MV-4-11 (cell line): ENCODE measurements around the gene CIAO3.

ENCODE experiments used
- DNase-seq: peaks from one replicate; lab custom pipeline; 2025; lab: John Stamatoyannopoulos, UW

The CIAO3 gene

DNA sequence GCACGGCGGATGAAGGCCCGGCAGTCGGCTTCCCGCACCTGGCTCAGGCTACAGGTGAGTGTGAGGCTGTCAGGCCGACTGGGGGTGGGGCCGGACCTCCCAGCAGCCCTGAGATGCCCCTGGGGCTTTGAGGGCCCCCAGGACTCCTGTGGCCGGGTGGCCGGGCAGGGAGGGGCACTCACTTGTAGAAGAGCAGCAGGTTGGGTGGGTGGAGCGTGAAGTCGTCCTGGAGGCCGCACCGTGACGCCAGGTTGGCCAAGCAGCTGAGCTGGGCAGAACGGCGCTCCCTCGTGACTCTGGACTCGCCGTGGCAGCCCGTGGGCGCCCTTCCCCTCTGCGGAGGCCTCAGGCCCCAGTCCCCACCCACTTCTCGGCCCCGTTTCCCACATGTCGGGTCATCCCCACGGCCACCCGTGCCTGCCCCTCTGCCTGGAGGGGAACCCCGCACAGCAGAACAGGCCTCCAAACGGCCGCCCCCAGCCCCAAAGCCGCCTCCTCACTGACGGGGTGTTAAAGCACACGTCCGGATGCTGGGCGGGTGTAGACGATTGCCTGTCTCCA is 34.5 kb upstream of the CIAO3 start:
- DNase-seq = no peak

- no peak for DNase-seq
Observed at GRCh38 chr16:774086-775001, 33.5 kb upstream of the CIAO3 start.

DNA sequence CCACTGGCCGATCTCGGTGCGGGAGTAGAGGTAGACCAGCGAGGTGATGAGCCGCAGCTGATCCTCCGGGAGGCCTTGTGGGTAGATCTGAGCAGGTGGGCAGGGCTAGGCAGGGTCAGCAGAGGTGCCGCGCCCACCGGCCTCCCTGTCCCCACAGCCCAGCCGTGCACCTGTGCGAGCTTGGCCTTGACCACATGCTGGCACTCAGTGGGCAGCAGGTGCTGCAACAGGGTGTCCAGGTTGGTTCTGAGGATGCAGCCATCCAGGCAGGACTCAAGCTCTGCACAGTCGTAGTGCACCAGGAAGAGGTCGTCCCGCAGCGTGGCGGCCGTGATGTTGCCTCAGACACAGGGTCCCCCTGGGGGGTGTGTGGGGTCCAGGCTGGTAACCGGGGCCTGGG is 32.2 kb upstream of the CIAO3 start:
- no peak for DNase-seq

DNA sequence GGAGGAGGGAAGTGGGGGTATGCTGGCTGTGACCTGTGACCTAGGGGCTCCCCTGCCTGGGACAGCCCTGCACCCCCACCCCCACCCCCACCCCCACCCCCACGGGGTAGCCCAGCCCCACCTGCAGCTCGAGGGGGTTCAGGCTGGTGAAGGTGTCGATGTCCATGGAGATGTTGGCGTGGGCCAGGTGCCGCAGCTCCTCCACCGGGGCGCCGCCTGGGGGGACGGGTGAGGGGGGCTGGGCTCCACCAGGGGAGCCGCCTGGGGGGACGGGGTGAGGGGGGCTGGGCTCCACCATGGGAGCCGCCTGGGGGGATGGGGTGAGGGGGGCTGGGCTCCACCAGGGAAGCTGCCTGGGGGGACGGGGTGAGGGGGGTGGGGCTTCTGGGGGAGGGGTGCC is 29.6 kb upstream of the CIAO3 start:
- DNase-seq = no peak

GRCh38 chr16:769934-770333 is 29.1 kb upstream of the CIAO3 start:
- DNase-seq = no peak

DNA sequence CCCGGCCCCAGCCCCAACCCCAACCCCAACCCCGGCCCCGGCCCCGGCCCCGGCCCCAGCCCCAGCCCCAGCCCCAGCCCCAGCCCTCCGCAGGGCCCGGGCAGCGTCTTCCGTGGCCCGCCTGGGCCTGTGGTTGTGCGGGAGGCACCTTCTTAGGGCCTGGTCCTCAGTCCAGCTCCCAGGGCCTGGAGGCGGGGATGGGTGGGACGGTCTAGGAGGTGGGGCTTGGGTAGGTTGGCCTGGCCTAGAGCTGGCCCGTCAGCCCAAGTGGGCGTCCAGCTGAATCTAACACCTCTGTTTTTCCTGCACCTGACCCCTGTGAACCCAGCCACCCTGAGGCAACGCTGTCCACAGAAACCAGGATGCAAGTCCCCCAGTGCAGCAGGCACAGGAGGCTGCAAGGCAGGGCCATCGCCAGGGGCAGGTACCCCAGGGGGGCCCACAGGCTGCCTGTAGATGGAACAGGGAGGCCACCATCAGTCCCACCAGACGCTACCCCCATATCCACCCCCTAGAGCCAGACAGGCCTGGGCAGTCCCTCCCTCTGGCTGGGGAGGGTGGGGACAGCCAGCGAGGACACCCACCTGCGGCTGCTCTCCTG is 28.5 kb upstream of the CIAO3 start:
- DNase-seq = no peak

GRCh38 chr16:768428-768827 is 27.6 kb upstream of the CIAO3 start:
- DNase-seq = no peak

DNA sequence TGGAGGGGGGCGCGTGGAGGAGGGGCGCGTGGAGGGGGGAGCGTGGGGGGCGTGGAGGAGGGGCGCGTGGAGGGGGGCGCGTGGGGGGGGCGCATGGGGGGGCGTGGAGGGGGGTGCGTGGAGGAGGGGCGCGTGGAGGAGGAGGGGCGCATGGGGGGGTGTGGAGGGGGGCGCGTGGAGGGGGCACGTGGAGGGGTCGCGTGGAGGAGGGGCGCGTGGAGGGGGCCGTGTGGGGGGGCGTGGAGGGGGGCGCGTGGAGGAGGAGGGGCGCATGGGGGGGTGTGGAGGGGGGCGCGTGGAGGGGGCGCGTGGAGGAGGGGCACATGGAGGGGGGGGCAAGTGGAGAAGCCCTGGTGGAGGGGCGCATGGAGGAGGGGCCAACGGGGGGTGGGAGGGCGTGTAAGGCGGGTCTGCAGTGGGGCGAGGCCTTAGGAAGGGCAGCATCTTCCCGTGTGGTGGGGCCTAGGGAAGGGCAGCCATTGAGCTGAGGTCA is 27.0 kb upstream of the CIAO3 start:
- DNase-seq = no peak

DNA sequence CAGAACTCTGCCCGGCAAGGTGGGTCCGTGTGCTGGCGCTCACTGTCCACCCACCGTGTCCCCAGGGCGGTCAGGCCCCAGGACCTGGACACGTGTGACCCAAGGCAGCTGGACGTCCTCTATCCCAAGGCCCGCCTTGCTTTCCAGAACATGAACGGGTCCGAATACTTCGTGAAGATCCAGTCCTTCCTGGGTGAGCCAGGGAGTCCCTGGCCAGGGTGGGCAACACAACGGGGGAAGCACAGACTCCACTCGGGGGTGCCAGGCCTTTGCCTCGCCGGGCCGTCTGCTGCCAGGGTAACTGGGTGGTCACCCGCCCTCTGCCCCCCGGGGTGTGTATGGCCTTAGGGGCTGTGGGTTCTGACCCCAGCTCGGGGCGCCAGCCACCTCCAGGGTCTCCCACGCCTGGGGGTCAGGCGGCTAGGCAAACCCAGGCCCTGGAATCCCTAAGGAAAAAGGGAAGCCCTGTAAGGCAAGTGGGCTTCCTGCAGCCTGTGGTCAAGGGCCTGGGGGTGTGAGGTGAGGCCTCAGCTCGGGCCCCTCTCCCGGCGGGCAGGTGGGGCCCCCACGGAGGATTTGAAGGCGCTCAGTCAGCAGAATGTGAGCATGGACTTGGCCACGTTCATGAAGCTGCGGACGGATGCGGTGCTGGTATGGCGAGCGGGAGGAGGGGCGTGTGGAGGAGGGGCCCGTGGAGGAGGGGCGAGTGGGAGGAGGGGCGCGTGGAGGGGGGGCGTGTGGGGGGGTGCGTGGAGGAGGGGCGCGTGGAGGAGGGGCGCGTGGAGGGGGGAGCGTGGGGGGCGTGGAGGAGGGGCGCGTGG is 26.2 kb upstream of the CIAO3 start:
- no peak for DNase-seq

- DNase-seq = no peak
Observed at GRCh38 chr16:766008-766819, 25.4 kb upstream of the CIAO3 start.

DNA sequence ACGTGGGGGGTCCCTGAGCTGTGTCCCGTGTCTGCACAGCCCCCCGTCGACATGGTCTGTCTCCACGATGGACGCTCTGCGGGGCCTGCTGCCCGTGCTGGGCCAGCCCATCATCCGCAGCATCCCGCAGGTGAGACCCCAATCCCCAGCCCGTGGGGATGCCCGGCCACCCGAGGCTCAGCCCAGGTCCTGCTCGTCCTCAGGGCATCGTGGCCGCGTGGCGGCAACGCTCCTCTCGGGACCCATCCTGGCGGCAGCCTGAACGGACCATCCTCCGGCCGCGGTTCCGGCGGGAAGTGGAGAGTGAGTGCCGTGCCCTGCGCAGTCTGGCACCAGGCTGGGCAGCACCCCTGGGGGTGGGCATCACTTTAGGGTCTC is 24.7 kb upstream of the CIAO3 start:
- no peak for DNase-seq

DNA sequence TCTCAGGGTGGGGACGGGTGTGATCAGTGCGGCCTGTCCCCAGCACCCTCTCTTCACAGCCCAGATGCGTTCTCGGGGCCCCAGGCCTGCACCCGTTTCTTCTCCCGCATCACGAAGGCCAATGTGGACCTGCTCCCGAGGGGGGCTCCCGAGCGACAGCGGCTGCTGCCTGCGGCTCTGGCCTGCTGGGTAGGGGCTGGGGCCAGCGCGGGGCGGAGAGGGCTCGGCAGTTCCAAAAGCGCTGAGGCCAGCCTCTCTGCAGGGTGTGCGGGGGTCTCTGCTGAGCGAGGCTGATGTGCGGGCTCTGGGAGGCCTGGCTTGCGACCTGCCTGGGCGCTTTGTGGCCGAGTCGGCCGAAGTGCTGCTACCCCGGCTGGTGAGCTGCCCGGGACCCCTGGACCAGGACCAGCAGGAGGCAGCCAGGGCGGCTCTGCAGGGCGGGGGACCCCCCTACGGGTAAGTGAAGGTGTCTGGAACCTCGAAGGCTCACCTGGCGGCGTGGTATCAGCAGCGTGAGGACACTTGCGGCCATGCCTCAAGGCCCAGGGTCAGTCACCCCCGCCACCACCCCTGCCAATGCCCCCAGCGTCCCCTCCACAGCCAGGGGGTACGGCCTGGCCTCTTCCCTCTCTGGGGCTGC is 24.2 kb upstream of the CIAO3 start:
- no peak for DNase-seq

- no peak for DNase-seq
Observed at GRCh38 chr16:764184-764750, 23.5 kb upstream of the CIAO3 start.

DNA sequence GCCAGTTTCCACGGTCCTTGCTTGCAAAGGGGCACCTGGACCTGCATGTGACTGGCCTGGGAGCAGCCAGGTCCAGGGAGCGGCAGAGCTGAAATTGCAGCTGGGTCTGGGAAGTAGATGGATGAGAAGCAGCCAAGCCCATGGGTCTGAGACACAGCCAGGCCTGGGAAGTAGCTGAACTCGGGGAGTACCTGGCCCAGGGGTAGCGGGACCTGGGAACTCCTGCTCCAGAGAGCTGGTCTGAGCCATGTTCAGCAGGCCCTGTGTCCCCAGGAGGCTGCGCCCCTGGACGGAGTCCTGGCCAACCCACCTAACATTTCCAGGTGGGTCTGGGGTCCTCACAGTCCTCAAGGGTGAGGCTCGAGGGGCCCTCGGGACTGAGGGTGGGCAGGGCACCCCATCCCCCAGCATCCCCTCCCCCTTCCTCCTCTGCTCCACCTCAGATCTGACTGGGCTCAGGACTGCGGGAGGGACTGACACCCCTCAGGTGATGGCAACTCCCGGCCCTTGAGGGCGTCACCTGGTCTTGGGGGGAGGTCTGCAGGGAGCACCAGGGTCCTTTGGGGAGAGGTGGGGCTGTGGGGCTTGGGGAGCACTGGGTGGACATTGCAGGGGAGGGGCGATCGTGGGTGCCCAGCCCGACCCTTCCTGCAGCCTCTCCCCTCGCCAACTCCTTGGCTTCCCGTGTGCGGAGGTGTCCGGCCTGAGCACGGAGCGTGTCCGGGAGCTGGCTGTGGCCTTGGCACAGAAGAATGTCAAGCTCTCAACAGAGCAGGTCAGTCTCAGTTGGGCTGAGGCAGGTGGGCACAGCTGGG is 22.8 kb upstream of the CIAO3 start:
- DNase-seq = no peak

DNA sequence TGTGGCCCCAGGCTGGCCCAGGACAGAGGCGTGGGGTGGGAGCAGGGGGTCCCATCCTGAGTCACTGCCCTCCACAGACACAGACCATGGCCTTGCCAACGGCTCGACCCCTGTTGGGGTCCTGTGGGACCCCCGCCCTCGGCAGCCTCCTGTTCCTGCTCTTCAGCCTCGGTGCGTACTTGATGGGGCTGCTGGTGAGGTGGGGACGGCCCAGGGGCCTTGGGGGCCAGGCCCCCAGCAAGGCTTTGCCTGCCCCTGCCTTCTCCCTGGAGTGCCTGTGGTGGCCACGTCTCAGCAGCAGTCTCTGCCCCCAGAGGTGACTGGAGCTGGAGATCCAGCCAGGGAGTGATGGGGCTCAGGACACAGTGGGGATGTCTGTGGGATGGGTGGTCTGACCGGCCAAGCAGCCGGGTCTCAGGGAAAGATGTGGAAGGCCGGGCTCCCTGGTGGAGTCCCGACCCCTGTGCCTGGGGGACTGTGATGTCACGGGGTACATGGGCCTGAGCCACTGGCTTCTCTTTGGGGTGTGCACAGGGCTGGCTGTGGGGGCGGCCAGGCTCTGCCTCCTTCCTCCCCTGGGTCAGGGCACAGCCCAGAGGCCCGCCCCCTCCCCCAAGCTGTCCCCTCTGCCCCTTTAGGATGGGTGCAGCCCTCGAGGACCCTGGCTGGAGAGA is 21.9 kb upstream of the CIAO3 start:
- DNase-seq = no peak

GRCh38 chr16:761625-762513 is 21.1 kb upstream of the CIAO3 start:
- DNase-seq = no peak

DNA sequence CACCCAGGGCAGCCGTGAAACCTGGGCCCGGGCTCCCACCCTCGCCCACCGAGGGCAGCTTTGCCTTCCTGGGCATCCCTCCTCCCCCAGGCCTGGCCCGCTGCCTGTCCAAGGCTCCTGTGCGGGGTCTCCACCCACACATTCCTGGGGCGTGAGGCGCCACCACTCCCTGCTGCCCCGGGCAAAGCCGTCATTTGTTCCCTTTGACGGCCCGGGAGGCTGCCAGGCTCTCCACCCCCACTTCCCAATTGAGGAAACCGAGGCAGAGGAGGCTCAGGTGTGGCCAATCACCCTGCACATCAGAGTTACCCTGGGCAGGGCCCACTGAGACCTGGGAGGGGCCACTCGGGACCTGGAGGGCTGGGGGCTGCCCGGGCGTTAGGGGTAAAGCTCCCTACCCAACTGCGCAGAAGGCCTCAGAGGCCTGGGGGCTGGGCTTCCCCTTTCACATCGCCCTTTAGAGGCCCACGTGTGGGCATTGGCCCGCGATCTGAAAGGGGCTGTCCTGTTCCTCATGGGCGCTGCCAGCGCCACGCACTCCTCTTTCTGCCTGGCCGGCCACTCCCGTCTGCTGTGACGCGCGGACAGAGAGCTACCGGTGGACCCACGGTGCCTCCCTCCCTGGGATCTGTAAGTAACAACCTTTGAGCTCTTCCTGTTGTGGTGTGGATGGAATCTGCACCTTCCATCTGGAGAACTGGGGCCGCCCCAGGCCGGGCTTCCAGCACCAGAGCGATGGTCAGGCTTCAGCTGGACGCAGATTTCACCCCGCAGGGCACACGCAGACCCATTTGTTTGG is 19.9 kb upstream of the CIAO3 start, which contains the start of gene MSLN:
Gene MSLN (plus strand): TSS at position 190 of the 799 bp plus-strand sequence. CDS start 1,947 bp downstream, outside the sequence.
- DNase-seq = peak; percentile 20
